H1 (cell line): ENCODE results near the gene SCUBE2. TPM values are rescaled to one million over a fixed set of nuclear protein-coding genes. Genes with fewer than 3 reads are reported as not detected.

Experiments
- CTCF ChIA-PET: fragments of 300-600 bp; sonication (Branson Sonifier 250); formaldehyde crosslinking; loops from one replicate; lab custom pipeline; 2021; ENCODE audit not compliant: partially characterized antibody; lab: Charles Lee
- POLR2A ChIA-PET: fragments of 300-600 bp; sonication (Branson Sonifier 250); formaldehyde crosslinking; loops from one replicate; lab custom pipeline; 2021; ENCODE audit warnings: inconsistent platforms; ENCODE audit not compliant: partially characterized antibody; lab: Charles Lee
- DNase-seq, 2 experiments: peaks; one replicate each; pipeline versions ENCODE4 v3.0.0 to v3.0.0-alpha.2; 2010 to 2022; ENCODE audit warnings: low spot score in 2 of 2, low read depth in 1 of 2, mixed read lengths in 1 of 2
- FAIRE-seq: peaks from 2 replicates; lab custom pipeline; 2011; peaks lifted over from hg19 to GRCh38; lab: Jason Lieb, UNC
- H2AFZ ChIP-seq: 2 replicates; pipeline ENCODE4 v1.8.1; 2012; ENCODE audit warnings: low read length, inconsistent platforms
- H2AK5ac ChIP-seq: 2 replicates; pipeline ENCODE4 v1.6.1; 2013; ENCODE audit warnings: low read depth, low read length
- H2BK120ac ChIP-seq: replicated peaks from 2 replicates; pipeline ENCODE3; 2013; ENCODE audit warnings: low read depth, low read length, inconsistent platforms
- H2BK12ac ChIP-seq: 2 replicates; pipeline ENCODE4 v1.6.1; 2013; ENCODE audit warnings: low read depth, low read length
- H2BK15ac ChIP-seq: 2 replicates; pipeline ENCODE4 v1.6.1; 2013; ENCODE audit warnings: low read length
- H2BK20ac ChIP-seq: 2 replicates; pipeline ENCODE4 v1.6.1; 2013; ENCODE audit warnings: low read length
- H2BK5ac ChIP-seq: 2 replicates; pipeline ENCODE4 v1.6.1; 2013; ENCODE audit warnings: low read depth, low read length
- H3K14ac ChIP-seq: 2 replicates; pipeline ENCODE4 v1.6.1; 2013; ENCODE audit warnings: inconsistent platforms; ENCODE audit not compliant: insufficient read length
- H3K18ac ChIP-seq: 2 replicates; pipeline ENCODE4 v1.6.1; 2013; ENCODE audit warnings: low read length; ENCODE audit errors: extremely low read depth
- H3K23ac ChIP-seq: 2 replicates; pipeline ENCODE4 v1.6.1; 2013; ENCODE audit warnings: inconsistent platforms; ENCODE audit not compliant: insufficient read length
- H3K23me2 ChIP-seq: 2 replicates; pipeline ENCODE4 v1.6.1; 2013; ENCODE audit warnings: low read depth, low read length
- H3K27ac ChIP-seq: 2 replicates; pipeline ENCODE4 v1.6.1; 2011; ENCODE audit warnings: low read depth, low read length, inconsistent platforms
- H3K27me3 ChIP-seq, 4 experiments: replicated peaks in 1 of 4; 1 replicate in 1 of 4; 2 replicates in 3 of 4; pipeline versions ENCODE4 v1.6.1 to v1.8.1; 2011 to 2013; ENCODE audit warnings: low read length in 3 of 4, mild to moderate bottlenecking in 3 of 4, inconsistent platforms in 2 of 4, mixed read lengths in 2 of 4, moderate library complexity in 1 of 4; ENCODE audit not compliant: control insufficient read depth in 3 of 4, insufficient read depth in 3 of 4; ENCODE audit errors: extremely low read depth in 1 of 4
- H3K36me3 ChIP-seq, 4 experiments: 2 replicates each; pipeline versions ENCODE4 v1.6.1 to v1.8.1; 2011 to 2013; ENCODE audit warnings: mild to moderate bottlenecking in 4 of 4, low read length in 3 of 4, moderate library complexity in 2 of 4, control low read depth in 1 of 4, inconsistent platforms in 1 of 4; ENCODE audit not compliant: insufficient read depth in 4 of 4, control insufficient read depth in 2 of 4
- H3K4ac ChIP-seq: replicated peaks from 2 replicates; pipeline ENCODE3; 2013; ENCODE audit warnings: low read length, low read depth, mixed read lengths, inconsistent platforms; ENCODE audit not compliant: insufficient read length
- H3K4me1 ChIP-seq, 4 experiments: replicated peaks in 1 of 4; 1 replicate in 1 of 4; 2 replicates in 3 of 4; pipeline versions ENCODE4 v1.6.1 to v1.8.1; 2011 to 2013; ENCODE audit warnings: low read length in 3 of 4, inconsistent platforms in 2 of 4, mixed read lengths in 1 of 4; ENCODE audit not compliant: insufficient read depth in 4 of 4, control insufficient read depth in 3 of 4
- H3K4me2 ChIP-seq, 2 experiments: 2 replicates each; pipeline versions ENCODE4 v1.6.1 to v1.8.1; 2011 to 2013; ENCODE audit warnings: low read depth in 2 of 2, low read length in 2 of 2, control low read depth in 1 of 2, inconsistent platforms in 1 of 2, mild to moderate bottlenecking in 1 of 2; ENCODE audit not compliant: insufficient read depth in 1 of 2
- H3K4me3 ChIP-seq, 4 experiments: fragments of 200-600, 300-600 bp in 1 of 4; sonication (generic), shearing (Covaris generic), sonication (Bioruptor Twin) in 1 of 4; 2 replicates each; pipeline versions ENCODE4 v1.5.1 to v1.8.1; 2011 to 2016; ENCODE audit warnings: low read length in 4 of 4, low read depth in 3 of 4, control low read depth in 2 of 4, inconsistent platforms in 2 of 4, mild to moderate bottlenecking in 2 of 4, mixed read lengths in 1 of 4, moderate library complexity in 1 of 4; ENCODE audit not compliant: insufficient read depth in 2 of 4; ENCODE audit errors: extremely low read depth in 1 of 4
- H3K56ac ChIP-seq: replicated peaks from 2 replicates; pipeline ENCODE3; 2013; ENCODE audit warnings: low read depth, mild to moderate bottlenecking, mixed read lengths, low read length, inconsistent platforms; ENCODE audit not compliant: insufficient read length
- H3K79me1 ChIP-seq: 2 replicates; pipeline ENCODE4 v1.6.1; 2013; ENCODE audit warnings: low read depth, low read length, control low read depth
- H3K79me2 ChIP-seq, 2 experiments: 2 replicates each; pipeline versions ENCODE4 v1.6.1 to v1.8.1; 2012 to 2013; ENCODE audit warnings: low read length in 2 of 2, mild to moderate bottlenecking in 2 of 2, inconsistent platforms in 1 of 2; ENCODE audit not compliant: insufficient read depth in 2 of 2, control insufficient read depth in 1 of 2
- H3K9ac ChIP-seq, 4 experiments: replicated peaks in 1 of 4; 1 replicate in 1 of 4; 2 replicates in 3 of 4; pipeline versions ENCODE4 v1.6.1 to v1.8.1; 2011 to 2013; ENCODE audit warnings: low read depth in 3 of 4, low read length in 3 of 4, control low read depth in 2 of 4, mild to moderate bottlenecking in 2 of 4, moderate library complexity in 2 of 4, inconsistent platforms in 1 of 4; ENCODE audit errors: extremely low read depth in 1 of 4
- H3K9me3 ChIP-seq, 2 experiments: 2 replicates each; pipeline versions ENCODE4 v1.6.1 to v1.8.1; 2012 to 2013; ENCODE audit warnings: mild to moderate bottlenecking in 2 of 2, moderate library complexity in 2 of 2, control low read depth in 1 of 2, inconsistent platforms in 1 of 2, low read depth in 1 of 2, low read length in 1 of 2, mixed read lengths in 1 of 2; ENCODE audit not compliant: insufficient read depth in 2 of 2
- H4K20me1 ChIP-seq, 2 experiments: replicated peaks in 1 of 2; 2 replicates each; pipeline versions ENCODE3 to v1.8.1; 2011 to 2013; ENCODE audit warnings: inconsistent platforms in 2 of 2, low read length in 2 of 2, mild to moderate bottlenecking in 1 of 2; ENCODE audit not compliant: insufficient read depth in 2 of 2, control insufficient read depth in 1 of 2
- H4K5ac ChIP-seq: 2 replicates; pipeline ENCODE4 v1.6.1; 2013; ENCODE audit warnings: low read length, low read depth, mixed read lengths, inconsistent platforms; ENCODE audit not compliant: insufficient read length
- H4K8ac ChIP-seq: 2 replicates; pipeline ENCODE4 v1.8.0; 2013; ENCODE audit warnings: mild to moderate bottlenecking, moderate library complexity, low read length, inconsistent platforms; ENCODE audit not compliant: insufficient read depth; ENCODE audit errors: extremely low read depth
- H4K91ac ChIP-seq: replicated peaks from 2 replicates; pipeline ENCODE3; 2013; ENCODE audit warnings: low read length, mixed read lengths, inconsistent platforms; ENCODE audit not compliant: insufficient read length
- ASH2L ChIP-seq: fragments of 200-600, 300-600 bp; sonication (generic); IDR thresholded peaks from one replicate; pipeline ENCODE4 v1.7.1; 2017; ENCODE audit warnings: low read length
- CEBPB ChIP-seq: IDR thresholded peaks from 2 replicates; pipeline ENCODE4 v1.6.1; 2012; ENCODE audit warnings: low read depth, low read length
- CHD1 ChIP-seq: IDR thresholded peaks from 2 replicates; pipeline ENCODE4 v1.6.1; 2012; ENCODE audit warnings: low read depth, low read length, improper control_type of control experiment
- CREB1 ChIP-seq: IDR thresholded peaks from 2 replicates; pipeline ENCODE4 v1.6.1; 2012; ENCODE audit warnings: inconsistent platforms
- E2F6 ChIP-seq: IDR thresholded peaks from 2 replicates; pipeline ENCODE4 v1.6.1; 2012; ENCODE audit warnings: inconsistent platforms
- HDAC2 ChIP-seq, 2 experiments: fragments of 300-600 bp in 1 of 2; sonication (generic) in 1 of 2; IDR thresholded peaks; 2 replicates each; pipeline ENCODE4 v1.6.1; 2011 to 2012; ENCODE audit warnings: low read depth in 2 of 2, low read length in 2 of 2, mild to moderate bottlenecking in 2 of 2, moderate library complexity in 2 of 2, borderline replicate concordance in 1 of 2, inconsistent platforms in 1 of 2
- POU5F1 ChIP-seq: IDR thresholded peaks from 2 replicates; pipeline ENCODE4 v1.6.1; 2011; ENCODE audit warnings: low read depth, mild to moderate bottlenecking, low read length, moderate library complexity
- RNF2 ChIP-seq: fragments of 200-900, 300-1000 bp; sonication (generic); IDR thresholded peaks from 2 replicates; pipeline ENCODE4 v1.7.1; 2016; ENCODE audit warnings: borderline replicate concordance, low read depth, mild to moderate bottlenecking, antibody characterized with exemption, low read length; ENCODE audit not compliant: poor library complexity, severe bottlenecking; ENCODE audit errors: missing control alignments
- SP4 ChIP-seq: IDR thresholded peaks from 2 replicates; pipeline ENCODE4 v1.6.1; 2012; ENCODE audit warnings: low read length, inconsistent platforms
- YY1 ChIP-seq: IDR thresholded peaks from 2 replicates; pipeline ENCODE4 v1.6.1; 2011; ENCODE audit warnings: low read depth, mild to moderate bottlenecking, low read length
- WGBS, 2 experiments: shearing (Covaris generic) in 1 of 2; methylation state at CpG; one replicate each; pipeline versions ENCODE4 v1.1.6 to v1.1.7; 2013 to 2015; ENCODE audit warnings: low lambda C conversion rate in 2 of 2, mixed read lengths in 2 of 2, inconsistent platforms in 1 of 2, low coverage in 1 of 2, missing lambda C conversion rate in 1 of 2; ENCODE audit not compliant: insufficient replicate concordance in 2 of 2, insufficient coverage in 1 of 2, insufficient read length in 1 of 2; ENCODE audit errors: extremely low coverage in 1 of 2, missing lambda C conversion rate in 1 of 2; 5-methylcytosine and 5-hydroxymethylcytosine counted together
- polyA plus RNA-seq, 7 experiments: library from polyadenylated mRNA; depleted of rRNA in 3 of 7; stranded (reverse) in 5 of 7; unstranded in 2 of 7; fragments of >200 nt in 5 of 7; fragments of 200-250 nt in 2 of 7; gene quantifications; 1 replicate in 5 of 7; 2 replicates in 1 of 7; 4 replicates in 1 of 7; pipeline versions ENCODE4 v1.2.1 to v1.2.3, GENCODE V29; 2011 to 2013; ENCODE audit warnings: missing spikeins in 2 of 7, mixed read lengths in 2 of 7
- total RNA-seq: library from RNA; stranded (reverse); fragmentation: NEBNext Ultra II Directional; extraction: Animal tissue kit (Norgen Biotek cat#: 25700); gene quantifications from 2 replicates; pipeline ENCODE4 v1.2.1, GENCODE V29; 2021
- TF ChIP-seq, protein P1 (sequence below), 3 experiments: IDR thresholded peaks; 1 replicate in 2 of 3; 2 replicates in 1 of 3; pipeline versions ENCODE4 v1.5.1 to v1.6.1; 2011; ENCODE audit warnings: low read length in 3 of 3, mild to moderate bottlenecking in 3 of 3, inconsistent platforms in 2 of 3, low read depth in 1 of 3, moderate library complexity in 1 of 3; ENCODE audit not compliant: insufficient read depth in 1 of 3; ENCODE audit errors: control extremely low read depth in 1 of 3

Gene SCUBE2
- total and polyA plus RNA-seq, 2 of the 8 experiments (the other 6 are each of a cell fraction or from before 2014, with no cell fraction given) = 0.29 to 1.2 TPM

DNA sequence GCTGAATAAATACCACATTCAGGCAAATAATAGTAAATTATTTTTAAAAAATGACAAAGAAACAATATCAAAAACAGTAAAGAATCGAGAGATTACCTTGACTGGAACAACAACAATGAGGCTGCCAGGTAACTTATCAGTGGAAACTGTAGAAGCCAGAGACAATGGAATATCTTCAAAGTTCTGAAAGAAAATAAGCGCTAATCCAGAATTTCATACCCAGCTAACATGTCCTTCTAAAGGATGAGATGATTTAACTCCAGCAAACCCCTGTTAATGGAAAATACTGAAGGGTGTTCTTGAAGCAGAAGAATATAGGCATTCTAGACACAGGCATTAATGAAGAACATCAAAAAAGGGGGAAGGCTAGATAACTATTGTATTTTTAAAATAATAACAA is 20.7 kb upstream of the SCUBE2 start:
- POLR2A ChIA-PET = no interaction called here
- Histone ChIP-seq H3K9ac (no peak overlapping the region), H3K4me3 (no peak overlapping the region), H4K8ac (no peak overlapping the region), H2BK5ac (no peak overlapping the region), H3K14ac (no peak overlapping the region), H3K79me2 (no peaks in the 10 kb centered on the region), H3K79me1 (no peaks in the 10 kb centered on the region), H2BK20ac (no peak overlapping the region), H3K18ac (no peak overlapping the region), H3K4ac (no peak overlapping the region), H2AFZ (no peak overlapping the region), H3K4me1 (no peaks in the 10 kb centered on the region), H3K36me3 (no peaks in the 10 kb centered on the region), H4K20me1 (no peaks in the 10 kb centered on the region), H3K23ac (no peak overlapping the region), H2BK12ac (no peak overlapping the region), H3K56ac (no peak overlapping the region), H3K27ac (no peak overlapping the region), H2AK5ac (no peak overlapping the region), H2BK15ac (no peak overlapping the region), H3K27me3 (no peaks in the 10 kb centered on the region), H3K23me2 (no peaks in the 10 kb centered on the region), H4K91ac (no peak overlapping the region), H3K4me2 (no peak overlapping the region), H3K9me3 (peaks cover 9% of the 10 kb centered on the region in 2 experiments; a peak in 3 of 4 replicates), H2BK120ac (no peak overlapping the region), H4K5ac (no peak overlapping the region)
- 85% methylated on average over 2 of the region's 2 CpGs; no CpG with 5 or more reads in 1 of the 2 experiments for WGBS, 2 experiments
- CTCF ChIA-PET = interaction anchor here (1.9 to 13.0 kb wide), 4 partner anchors 9 to 25 kb away, joined by 5 to 103 read pairs (median 10); no protein-coding TSS in a partner anchor
- no peak for FAIRE-seq
- DNase-seq = no peak
- no peak for TF ChIP-seq ASH2L
- no peak for TF ChIP-seq SP4
- TF ChIP-seq, protein P1, sequence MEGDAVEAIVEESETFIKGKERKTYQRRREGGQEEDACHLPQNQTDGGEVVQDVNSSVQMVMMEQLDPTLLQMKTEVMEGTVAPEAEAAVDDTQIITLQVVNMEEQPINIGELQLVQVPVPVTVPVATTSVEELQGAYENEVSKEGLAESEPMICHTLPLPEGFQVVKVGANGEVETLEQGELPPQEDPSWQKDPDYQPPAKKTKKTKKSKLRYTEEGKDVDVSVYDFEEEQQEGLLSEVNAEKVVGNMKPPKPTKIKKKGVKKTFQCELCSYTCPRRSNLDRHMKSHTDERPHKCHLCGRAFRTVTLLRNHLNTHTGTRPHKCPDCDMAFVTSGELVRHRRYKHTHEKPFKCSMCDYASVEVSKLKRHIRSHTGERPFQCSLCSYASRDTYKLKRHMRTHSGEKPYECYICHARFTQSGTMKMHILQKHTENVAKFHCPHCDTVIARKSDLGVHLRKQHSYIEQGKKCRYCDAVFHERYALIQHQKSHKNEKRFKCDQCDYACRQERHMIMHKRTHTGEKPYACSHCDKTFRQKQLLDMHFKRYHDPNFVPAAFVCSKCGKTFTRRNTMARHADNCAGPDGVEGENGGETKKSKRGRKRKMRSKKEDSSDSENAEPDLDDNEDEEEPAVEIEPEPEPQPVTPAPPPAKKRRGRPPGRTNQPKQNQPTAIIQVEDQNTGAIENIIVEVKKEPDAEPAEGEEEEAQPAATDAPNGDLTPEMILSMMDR (IDR thresholded peaks at IDR 0.05; ENCODE audit: control extremely low read depth in 1 of 3, insufficient read depth in 1 of 3, low read depth in 1 of 3, low read length in 3 of 3) = no peak
- TF ChIP-seq HDAC2 (IDR thresholded peaks at IDR 0.05; ENCODE audit: borderline replicate concordance in 1 of 2, low read depth in 2 of 2, low read length in 2 of 2) = no peak
- no peak for TF ChIP-seq YY1
- no peak for TF ChIP-seq CREB1
- TF ChIP-seq E2F6 = no peak
- no peak for TF ChIP-seq RNF2
- no peak for TF ChIP-seq CEBPB
- no peak for TF ChIP-seq POU5F1
- TF ChIP-seq CHD1 = no peak
